Smooth muscle cell (in vitro differentiated cells): ENCODE data around the gene BTRC. TPM values are rescaled to one million over a fixed set of nuclear protein-coding genes. Genes with fewer than 3 reads are reported as not detected.
A peak's percentile ranks its signal among the peaks of the same experiment; 100 is the strongest.

ENCODE experiments used
- DNase-seq: peaks from one replicate; lab custom pipeline; 2025; ENCODE audit not compliant: unreplicated experiment; lab: John Stamatoyannopoulos, UW
- H2AFZ ChIP-seq: fragments of 200-600 bp; sonication (generic); 2 replicates; pipeline ENCODE4 v1.6.0; 2016; ENCODE audit warnings: antibody characterized with exemption, low read depth, mild to moderate bottlenecking
- H3F3A ChIP-seq: fragments of 200-600 bp; sonication (generic); 2 replicates; pipeline ENCODE4 v1.6.0; 2017; ENCODE audit warnings: antibody characterized with exemption, low read depth
- H3K27ac ChIP-seq: fragments of 200-600 bp; sonication (generic); 2 replicates; pipeline ENCODE4 v1.5.1; 2016; ENCODE audit warnings: low read depth, mild to moderate bottlenecking
- H3K27me3 ChIP-seq: fragments of 200-600 bp; sonication (generic); 2 replicates; pipeline ENCODE4 v1.6.1; 2016; ENCODE audit warnings: low read depth, mild to moderate bottlenecking
- H3K36me3 ChIP-seq: fragments of 200-600 bp; sonication (generic); 2 replicates; pipeline ENCODE4 v1.5.1; 2016; ENCODE audit warnings: low read depth
- H3K4me1 ChIP-seq: fragments of 200-600 bp; sonication (generic); 2 replicates; pipeline ENCODE4 v1.5.1; 2016; ENCODE audit warnings: low read depth
- H3K4me2 ChIP-seq: fragments of 200-600 bp; sonication (generic); 2 replicates; pipeline ENCODE4 v1.6.0; 2016; ENCODE audit warnings: mild to moderate bottlenecking
- H3K4me3 ChIP-seq: fragments of 200-600 bp; sonication (generic); 2 replicates; pipeline ENCODE4 v1.5.1; 2016; ENCODE audit warnings: mild to moderate bottlenecking
- H3K79me2 ChIP-seq: fragments of 200-600 bp; sonication (generic); 2 replicates; pipeline ENCODE4 v1.6.0; 2016; ENCODE audit warnings: low read depth, mild to moderate bottlenecking
- H3K9ac ChIP-seq: fragments of 200-600 bp; sonication (generic); 2 replicates; pipeline ENCODE4 v1.6.0; 2016; ENCODE audit warnings: low read depth
- H3K9me3 ChIP-seq: fragments of 200-600 bp; sonication (generic); replicated peaks from 2 replicates; pipeline ENCODE4 v1.5.1; 2016; ENCODE audit warnings: low read depth
- H4K20me1 ChIP-seq: fragments of 200-600 bp; sonication (generic); 2 replicates; pipeline ENCODE4 v1.6.0; 2016; ENCODE audit warnings: low read depth
- CTCF ChIP-seq: fragments of 200-600 bp; sonication (generic); IDR thresholded peaks from 2 replicates; pipeline ENCODE4 v1.5.1; 2017; ENCODE audit warnings: borderline replicate concordance, mild to moderate bottlenecking, antibody characterized with exemption; ENCODE audit not compliant: insufficient read depth, poor library complexity, severe bottlenecking
- WGBS: methylation state at CpG from one replicate; pipeline ENCODE4 v1.1.7; 2016; ENCODE audit warnings: low lambda C conversion rate; 5-methylcytosine and 5-hydroxymethylcytosine counted together
- polyA plus RNA-seq: library from polyadenylated mRNA; unstranded; fragments of >200 nt; fragmentation: Nextera tagmentation; extraction: Ambion mirVana; gene quantifications from 2 replicates; pipeline ENCODE4 v1.2.1, GENCODE V29; 2016
- total RNA-seq: library from RNA; depleted of rRNA; stranded (reverse); fragments of >200 nt; gene quantifications from 2 replicates; pipeline ENCODE4 v1.2.3, GENCODE V29; 2014

Gene BTRC
- total and polyA plus RNA-seq, 2 experiments from 2014 or later, result 9.6 to 16.8 TPM

- Histone ChIP-seq H2AFZ (no peak overlapping the region), H3K4me1 (no peaks in the 10 kb centered on the region), H3K9me3 (no peaks in the 10 kb centered on the region), H3K36me3 (no peaks in the 10 kb centered on the region), H4K20me1 (peaks cover 96% of the 10 kb centered on the region), H3K79me2 (peaks cover 62% of the 10 kb centered on the region), H3K9ac (no peak overlapping the region), H3K27me3 (no peaks in the 10 kb centered on the region), H3K27ac (no peak overlapping the region), H3K4me3 (no peak overlapping the region), H3K4me2 (no peak overlapping the region), H3F3A (no peaks in the 10 kb centered on the region)
- no peak for TF ChIP-seq CTCF
- WGBS, result 93% methylated on average over 2 of the region's 2 CpGs
- no peak for DNase-seq
Measured at GRCh38 chr10:101363850-101364400, 10.0 kb downstream of the BTRC start.

- Histone ChIP-seq H3K4me2 (no peak overlapping the region), H3F3A (no peaks in the 10 kb centered on the region), H3K4me1 (no peaks in the 10 kb centered on the region), H3K36me3 (no peaks in the 10 kb centered on the region), H4K20me1 (peaks cover 96% of the 10 kb centered on the region), H3K79me2 (peaks cover 60% of the 10 kb centered on the region), H3K9me3 (no peaks in the 10 kb centered on the region), H3K4me3 (no peak overlapping the region), H3K27ac (no peak overlapping the region), H3K27me3 (no peaks in the 10 kb centered on the region), H2AFZ (no peak overlapping the region), H3K9ac (no peak overlapping the region)
- DNase-seq, result no peak
- WGBS, result 92% methylated on average over 7 of the region's 7 CpGs
- TF ChIP-seq CTCF, result no peak
Measured at GRCh38 chr10:101364721-101365120, 10.8 kb downstream of the BTRC start.

DNA sequence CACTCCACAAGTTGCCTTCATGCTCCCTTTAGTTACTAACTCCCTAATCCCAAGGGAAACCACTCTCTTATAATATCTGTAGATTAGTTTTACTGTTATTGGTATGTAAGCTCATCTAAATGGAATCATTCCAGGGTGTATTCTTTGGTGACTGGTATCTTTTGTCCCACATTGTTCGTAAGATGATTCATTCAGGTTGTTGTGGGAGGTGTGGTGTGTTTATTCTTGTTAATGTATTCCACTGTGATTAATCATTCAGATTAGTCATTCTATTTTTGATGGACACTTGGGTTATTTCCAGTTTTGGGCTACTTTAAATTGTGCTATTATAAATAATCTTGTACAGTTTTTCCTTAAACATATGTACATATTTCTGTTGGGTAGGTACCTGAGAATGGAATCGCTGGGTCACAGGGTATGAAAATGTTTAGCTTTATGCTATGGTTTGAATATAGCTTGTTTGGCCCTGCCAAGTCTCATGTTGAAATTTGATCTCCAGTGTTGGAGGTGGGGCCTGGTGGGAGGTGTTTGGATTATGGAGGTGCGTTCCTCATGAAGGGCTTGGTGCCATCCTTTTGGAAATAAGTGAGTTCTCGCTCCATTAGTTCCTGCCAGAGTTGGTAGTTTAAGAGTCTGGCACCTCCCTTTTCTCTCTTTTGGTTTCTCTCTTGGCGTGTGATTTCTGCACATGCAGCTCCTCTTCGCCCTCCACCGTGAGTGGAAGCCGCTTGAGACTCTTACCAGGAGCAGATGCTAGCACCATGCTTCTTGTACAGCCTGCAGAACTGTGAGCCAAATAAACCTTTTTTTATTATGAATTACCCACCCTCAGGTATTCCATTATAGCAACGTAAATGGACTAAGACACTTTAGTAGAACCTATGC is 13.8 kb downstream of the BTRC start:
- Histone ChIP-seq H3K36me3 (no peaks in the 10 kb centered on the region), H3K27me3 (no peaks in the 10 kb centered on the region), H3K9me3 (no peaks in the 10 kb centered on the region), H3K4me2 (no peak overlapping the region), H3K9ac (no peak overlapping the region), H3K4me3 (no peak overlapping the region), H3K4me1 (no peaks in the 10 kb centered on the region), H2AFZ (no peak overlapping the region), H4K20me1 (peaks cover 93% of the 10 kb centered on the region), H3K27ac (peak overlapping the region; percentile 58), H3K79me2 (peaks cover 44% of the 10 kb centered on the region), H3F3A (no peaks in the 10 kb centered on the region)
- TF ChIP-seq CTCF, result no peak
- DNase-seq, result no peak
- WGBS, result 93% methylated on average over 9 of the region's 9 CpGs
